ENCODE results near the gene MCC.

The MCC gene

GRCh38 chr5:113358696-113359095 lies 129.6 kb downstream of the MCC start:
- H3K9ac ChIP-seq (ENCODE audit: low read length), result no peak overlapping the region
- H3K9me2 ChIP-seq (replicated peaks; ENCODE audit: insufficient read depth, low read length), result no peaks in the 10 kb centered on the region
- TF ChIP-seq, protein P1, sequence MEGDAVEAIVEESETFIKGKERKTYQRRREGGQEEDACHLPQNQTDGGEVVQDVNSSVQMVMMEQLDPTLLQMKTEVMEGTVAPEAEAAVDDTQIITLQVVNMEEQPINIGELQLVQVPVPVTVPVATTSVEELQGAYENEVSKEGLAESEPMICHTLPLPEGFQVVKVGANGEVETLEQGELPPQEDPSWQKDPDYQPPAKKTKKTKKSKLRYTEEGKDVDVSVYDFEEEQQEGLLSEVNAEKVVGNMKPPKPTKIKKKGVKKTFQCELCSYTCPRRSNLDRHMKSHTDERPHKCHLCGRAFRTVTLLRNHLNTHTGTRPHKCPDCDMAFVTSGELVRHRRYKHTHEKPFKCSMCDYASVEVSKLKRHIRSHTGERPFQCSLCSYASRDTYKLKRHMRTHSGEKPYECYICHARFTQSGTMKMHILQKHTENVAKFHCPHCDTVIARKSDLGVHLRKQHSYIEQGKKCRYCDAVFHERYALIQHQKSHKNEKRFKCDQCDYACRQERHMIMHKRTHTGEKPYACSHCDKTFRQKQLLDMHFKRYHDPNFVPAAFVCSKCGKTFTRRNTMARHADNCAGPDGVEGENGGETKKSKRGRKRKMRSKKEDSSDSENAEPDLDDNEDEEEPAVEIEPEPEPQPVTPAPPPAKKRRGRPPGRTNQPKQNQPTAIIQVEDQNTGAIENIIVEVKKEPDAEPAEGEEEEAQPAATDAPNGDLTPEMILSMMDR (IDR thresholded peaks at IDR 0.05; ENCODE audit: low read length), result no peak
- TF ChIP-seq EZH2 (optimal IDR thresholded peaks at IDR 0.05; ENCODE audit: low read depth, low read length) (no peak), EZH2phosphoT487 (IDR thresholded peaks at IDR 0.05; ENCODE audit: low read length) (no peak)
- no peaks in the 10 kb centered on the region for H3K4me1 ChIP-seq (ENCODE audit: low read length)
- no peak overlapping the region for H3K4me2 ChIP-seq (ENCODE audit: low read depth, low read length)
- H3F3A ChIP-seq (ENCODE audit: insufficient read depth, low read length), result no peaks in the 10 kb centered on the region
- H4K20me1 ChIP-seq (ENCODE audit: insufficient read depth, low read length), result no peaks in the 10 kb centered on the region
- H3K4me3 ChIP-seq (ENCODE audit: low read length), result no peak overlapping the region
- H3K27ac ChIP-seq (ENCODE audit: low read length), result no peak overlapping the region
- H2AFZ ChIP-seq (ENCODE audit: low read length), result no peak overlapping the region
- H3K27me3 ChIP-seq (replicated peaks; ENCODE audit: insufficient read depth, low read length), result no peaks in the 10 kb centered on the region
- H3K79me2 ChIP-seq (ENCODE audit: low read length), result no peaks in the 10 kb centered on the region
- H3K36me3 ChIP-seq (replicated peaks; ENCODE audit: insufficient read depth, low read length), result no peaks in the 10 kb centered on the region
- no peak for DNase-seq
- no peaks in the 10 kb centered on the region for H3K9me3 ChIP-seq (replicated peaks; ENCODE audit: insufficient read depth, low read length)

GRCh38 chr5:113357696-113358476 lies 130.4 kb downstream of the MCC start:
- H3K9me2 ChIP-seq (replicated peaks; ENCODE audit: insufficient read depth, low read length), result no peaks in the 10 kb centered on the region
- no peaks in the 10 kb centered on the region for H3K79me2 ChIP-seq (ENCODE audit: low read length)
- H3K27me3 ChIP-seq (replicated peaks; ENCODE audit: insufficient read depth, low read length), result no peaks in the 10 kb centered on the region
- no peak overlapping the region for H3K9ac ChIP-seq (ENCODE audit: low read length)
- H3K4me1 ChIP-seq (ENCODE audit: low read length), result no peaks in the 10 kb centered on the region
- no peaks in the 10 kb centered on the region for H4K20me1 ChIP-seq (ENCODE audit: insufficient read depth, low read length)
- H3K36me3 ChIP-seq (replicated peaks; ENCODE audit: insufficient read depth, low read length), result no peaks in the 10 kb centered on the region
- H3K4me3 ChIP-seq (ENCODE audit: low read length), result no peak overlapping the region
- no peak for DNase-seq
- no peak overlapping the region for H3K4me2 ChIP-seq (ENCODE audit: low read depth, low read length)
- no peaks in the 10 kb centered on the region for H3F3A ChIP-seq (ENCODE audit: insufficient read depth, low read length)
- no peak overlapping the region for H3K27ac ChIP-seq (ENCODE audit: low read length)
- TF ChIP-seq, protein P1 (IDR thresholded peaks at IDR 0.05; ENCODE audit: low read length), result no peak
- TF ChIP-seq EZH2 (optimal IDR thresholded peaks at IDR 0.05; ENCODE audit: low read depth, low read length) (no peak), EZH2phosphoT487 (IDR thresholded peaks at IDR 0.05; ENCODE audit: low read length) (no peak)
- no peaks in the 10 kb centered on the region for H3K9me3 ChIP-seq (replicated peaks; ENCODE audit: insufficient read depth, low read length)
- H2AFZ ChIP-seq (ENCODE audit: low read length), result no peak overlapping the region

GRCh38 chr5:113356487-113356886 lies 131.8 kb downstream of the MCC start:
- no peaks in the 10 kb centered on the region for H3K9me2 ChIP-seq (replicated peaks; ENCODE audit: insufficient read depth, low read length)
- no peak for DNase-seq
- no peaks in the 10 kb centered on the region for H3K9me3 ChIP-seq (replicated peaks; ENCODE audit: insufficient read depth, low read length)
- H2AFZ ChIP-seq (ENCODE audit: low read length), result no peak overlapping the region
- no peak overlapping the region for H3K4me2 ChIP-seq (ENCODE audit: low read depth, low read length)
- H3K27ac ChIP-seq (ENCODE audit: low read length), result no peak overlapping the region
- H4K20me1 ChIP-seq (ENCODE audit: insufficient read depth, low read length), result no peaks in the 10 kb centered on the region
- no peak overlapping the region for H3K4me3 ChIP-seq (ENCODE audit: low read length)
- no peaks in the 10 kb centered on the region for H3K36me3 ChIP-seq (replicated peaks; ENCODE audit: insufficient read depth, low read length)
- H3K4me1 ChIP-seq (ENCODE audit: low read length), result no peaks in the 10 kb centered on the region
- H3K79me2 ChIP-seq (ENCODE audit: low read length), result no peaks in the 10 kb centered on the region
- no peaks in the 10 kb centered on the region for H3K27me3 ChIP-seq (replicated peaks; ENCODE audit: insufficient read depth, low read length)
- TF ChIP-seq EZH2 (optimal IDR thresholded peaks at IDR 0.05; ENCODE audit: low read depth, low read length), result no peak
- no peak for TF ChIP-seq EZH2phosphoT487 (IDR thresholded peaks at IDR 0.05; ENCODE audit: low read length)
- TF ChIP-seq, protein P1 (IDR thresholded peaks at IDR 0.05; ENCODE audit: low read length), result no peak
- H3K9ac ChIP-seq (ENCODE audit: low read length), result no peak overlapping the region
- H3F3A ChIP-seq (ENCODE audit: insufficient read depth, low read length), result no peaks in the 10 kb centered on the region

Data from MM.1S (cell line).